GM12891 (cell line): Measurements from ENCODE around the gene OSBPL1A.

Experiments used
- DNase-seq: peaks from one replicate; pipeline ENCODE4 v3.0.0; 2011; ENCODE audit warnings: low spot score; ENCODE audit not compliant: insufficient read length
- FAIRE-seq: peaks from 2 replicates; lab custom pipeline; 2011; peaks lifted over from hg19 to GRCh38; lab: Jason Lieb, UNC
- PAX5 ChIP-seq: IDR thresholded peaks from 2 replicates; pipeline ENCODE4 v1.6.1; 2011; ENCODE audit warnings: low read length, moderate library complexity, mild to moderate bottlenecking; ENCODE audit not compliant: insufficient read depth, severe bottlenecking
- POLR2A ChIP-seq: IDR thresholded peaks from 2 replicates; pipeline ENCODE4 v1.6.1; 2011; ENCODE audit warnings: low read depth, low read length, control low read depth
- POLR2AphosphoS5 ChIP-seq: IDR thresholded peaks from 2 replicates; pipeline ENCODE4 v1.6.1; 2011; ENCODE audit warnings: low read depth, low read length, control low read depth
- POU2F2 ChIP-seq: IDR thresholded peaks from 2 replicates; pipeline ENCODE4 v1.6.1; 2011; ENCODE audit warnings: low read depth, mild to moderate bottlenecking, control low read depth, low read length, moderate library complexity
- SPI1 ChIP-seq: IDR thresholded peaks from 2 replicates; pipeline ENCODE4 v1.6.1; 2011; ENCODE audit warnings: low read depth, low read length, control low read depth
- TAF1 ChIP-seq: IDR thresholded peaks from 2 replicates; pipeline ENCODE4 v1.6.1; 2011; ENCODE audit warnings: low read depth, low read length, control low read depth

Gene OSBPL1A

DNA sequence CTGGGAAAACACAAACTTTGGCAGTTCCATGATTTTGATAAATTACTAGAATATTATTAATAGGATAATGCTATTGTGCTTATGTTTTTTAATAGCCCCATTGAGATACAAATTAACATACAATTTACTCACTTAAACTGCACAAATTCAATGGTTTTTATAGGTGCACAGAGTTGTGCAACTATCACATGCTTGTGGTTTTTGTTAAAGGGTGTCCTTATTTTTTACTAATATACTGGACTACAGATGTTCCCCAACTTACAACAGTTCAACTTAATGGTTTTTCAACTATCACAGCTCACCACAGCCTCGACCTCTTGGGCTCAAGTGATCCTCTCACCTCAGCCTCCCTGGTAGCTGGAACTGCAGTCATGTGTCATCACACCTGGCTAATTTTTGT, 76.6 kb downstream of the OSBPL1A start:
- DNase-seq (no peak), FAIRE-seq (no peak)
- TF ChIP-seq TAF1 (no peak), POLR2AphosphoS5 (no peak), PAX5 (no peak), SPI1 (no peak), POU2F2 (no peak), POLR2A (no peak)

DNA sequence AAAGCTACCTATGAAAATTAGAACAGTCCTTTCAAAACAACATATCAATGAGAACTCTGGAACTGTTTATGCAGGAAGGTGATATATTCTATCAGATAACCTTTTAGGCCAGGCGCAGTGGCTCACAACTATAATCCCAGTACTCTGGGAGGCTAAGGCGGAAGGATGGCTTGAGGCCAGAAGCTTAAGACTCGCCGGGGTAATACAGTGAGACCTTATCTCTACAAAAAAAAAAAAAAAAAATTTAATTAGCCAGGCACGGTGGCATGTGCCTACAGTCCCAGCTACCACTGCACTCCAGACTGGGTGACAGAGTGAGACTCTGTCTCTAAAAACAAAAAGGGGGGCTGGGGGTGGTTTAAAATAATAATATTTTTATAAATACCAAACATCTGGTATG, 77.9 kb downstream of the OSBPL1A start:
- FAIRE-seq = no peak
- no peak for DNase-seq

DNA sequence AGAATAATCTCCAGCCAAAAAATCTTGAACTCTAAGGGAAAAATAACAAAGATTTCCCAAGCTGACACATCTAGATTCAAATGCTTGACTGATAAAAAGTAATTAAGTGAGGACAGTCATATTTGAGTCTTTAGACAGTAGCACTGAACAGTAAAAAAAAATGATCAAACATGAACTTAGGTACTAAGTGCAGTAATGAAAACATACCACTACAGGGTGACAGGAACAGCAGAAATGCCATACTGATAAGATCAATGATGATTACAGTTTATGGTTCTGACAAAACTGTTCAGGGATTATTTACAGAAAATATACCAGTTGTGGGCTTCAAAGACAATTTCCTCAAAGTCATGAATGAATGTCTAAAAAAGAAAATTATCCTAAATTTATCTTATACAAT, 80.3 kb downstream of the OSBPL1A start:
- TF ChIP-seq TAF1 = no peak
- no peak for TF ChIP-seq POLR2A
- TF ChIP-seq POU2F2 = no peak
- no peak for TF ChIP-seq SPI1
- no peak for TF ChIP-seq POLR2AphosphoS5
- TF ChIP-seq PAX5 = no peak
- no peak for FAIRE-seq
- DNase-seq = no peak

More for the DNA sequence above, 77.9 kb downstream of the OSBPL1A start:
- no peak for TF ChIP-seq PAX5
- no peak for TF ChIP-seq POU2F2
- TF ChIP-seq POLR2AphosphoS5 = no peak
- no peak for TF ChIP-seq TAF1
- TF ChIP-seq SPI1 = no peak
- TF ChIP-seq POLR2A = no peak

DNA sequence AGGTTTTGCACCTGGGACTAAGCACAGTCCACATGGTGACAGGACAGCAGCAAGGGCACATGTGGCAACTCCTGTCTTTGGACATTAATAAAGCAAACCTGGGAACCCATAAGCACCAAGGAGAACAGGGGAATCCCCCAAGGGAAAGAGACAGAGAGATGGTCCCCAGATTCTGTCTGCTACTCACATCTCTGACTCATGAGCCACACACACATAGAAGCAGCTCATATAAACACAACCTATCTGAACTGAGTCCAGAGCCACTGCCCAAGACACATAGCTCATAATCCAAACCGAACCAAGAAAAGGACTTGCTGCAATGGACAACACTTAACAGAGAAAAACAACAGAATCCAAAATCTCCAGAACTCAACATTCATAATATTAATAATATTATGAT, 82.5 kb downstream of the OSBPL1A start:
- no peak for DNase-seq

DNA sequence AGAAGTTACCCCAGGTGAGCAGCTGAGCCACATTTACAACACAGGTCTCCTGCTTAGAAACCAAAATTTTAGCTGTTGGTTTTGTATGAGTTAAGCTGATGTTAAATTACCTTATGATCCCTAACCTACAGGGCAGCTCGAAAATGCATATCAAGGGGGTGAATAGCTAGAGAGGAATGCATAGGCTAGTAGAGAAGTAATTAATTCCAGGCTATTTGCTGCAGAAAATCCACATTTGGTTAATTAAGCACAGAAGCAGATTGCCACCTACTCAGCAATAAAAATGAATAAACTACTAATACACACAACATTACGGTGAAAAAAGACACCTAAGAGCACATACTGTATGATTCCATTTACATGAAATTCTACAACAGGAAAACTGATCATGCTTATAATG, 91.4 kb downstream of the OSBPL1A start:
- TF ChIP-seq SPI1 (no peak), POLR2AphosphoS5 (no peak), TAF1 (no peak), POLR2A (no peak), PAX5 (no peak), POU2F2 (no peak)
- FAIRE-seq (no peak), DNase-seq (no peak)

More for the DNA sequence above, 82.5 kb downstream of the OSBPL1A start:
- FAIRE-seq = no peak
- no peak for TF ChIP-seq POLR2A
- no peak for TF ChIP-seq POLR2AphosphoS5
- no peak for TF ChIP-seq TAF1

DNA sequence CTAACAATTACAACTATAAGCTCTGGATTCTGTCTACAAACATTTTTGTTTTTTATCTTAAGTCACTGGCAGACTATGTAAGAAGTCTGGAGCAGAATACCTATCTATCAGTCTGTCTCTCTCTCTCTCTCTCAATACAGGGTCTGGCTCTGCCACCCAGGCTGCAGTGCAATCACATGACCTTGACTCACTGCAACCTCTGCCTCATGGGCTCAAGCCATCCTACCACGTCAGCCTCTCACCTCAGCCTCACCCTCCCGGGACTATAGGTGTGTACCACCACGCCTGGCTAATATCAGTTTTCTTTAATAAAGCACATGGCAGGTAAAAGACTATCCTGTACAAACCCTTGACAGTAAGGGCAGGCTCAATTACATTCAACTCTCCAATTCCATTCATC, 96.9 kb downstream of the OSBPL1A start:
- TF ChIP-seq TAF1 = no peak
- no peak for TF ChIP-seq POLR2A
- no peak for TF ChIP-seq PAX5
- TF ChIP-seq SPI1 = no peak
- TF ChIP-seq POLR2AphosphoS5 = no peak
- no peak for TF ChIP-seq POU2F2
- FAIRE-seq = no peak
- no peak for DNase-seq

DNA sequence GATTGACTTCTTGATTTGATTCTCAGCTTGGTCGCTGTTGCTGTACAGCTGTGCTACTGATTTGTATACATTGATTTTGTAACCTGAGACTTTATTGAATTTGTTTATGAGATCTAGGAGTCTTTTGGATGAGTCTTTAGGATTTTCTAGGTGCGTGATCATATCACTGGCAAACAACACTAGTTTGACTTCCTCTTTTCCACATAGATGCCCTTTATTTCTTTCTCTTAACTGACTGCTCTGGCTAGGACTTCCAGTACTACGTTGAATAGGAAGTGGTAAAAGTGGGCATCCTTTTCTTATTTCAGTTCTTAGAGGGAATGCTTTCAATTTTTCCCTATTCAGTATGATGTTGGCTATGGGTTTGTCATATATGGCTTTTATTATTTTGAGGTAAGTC, 101.3 kb downstream of the OSBPL1A start:
- no peak for DNase-seq
- peak; percentile 11; the same call in 1 of the 2 replicates for TF ChIP-seq SPI1
- no peak for TF ChIP-seq PAX5
- FAIRE-seq = no peak

DNA sequence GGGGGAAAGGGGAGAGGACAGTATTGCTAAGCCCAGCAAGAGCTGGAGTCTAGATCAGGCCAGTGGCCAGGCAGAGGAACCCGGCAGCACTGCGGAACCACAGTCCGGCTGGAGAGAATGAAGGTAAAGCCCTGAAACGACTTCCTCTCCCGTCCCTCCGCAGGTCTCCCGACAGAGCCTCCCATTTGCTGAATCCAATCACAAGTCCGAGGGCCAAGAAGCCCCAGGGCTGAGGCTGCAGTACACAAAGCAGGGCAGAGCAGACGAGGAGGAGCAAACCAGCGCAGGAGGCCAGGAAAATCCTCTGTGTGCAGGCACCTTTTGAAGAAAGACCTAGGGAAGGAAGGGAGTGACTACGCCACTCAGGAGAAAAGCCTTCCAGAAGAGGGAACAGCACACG, 104.4 kb downstream of the OSBPL1A start:
- no peak for TF ChIP-seq POLR2A
- no peak for TF ChIP-seq PAX5
- TF ChIP-seq TAF1 = no peak
- TF ChIP-seq SPI1 = no peak
- TF ChIP-seq POLR2AphosphoS5 = no peak
- TF ChIP-seq POU2F2 = no peak
- no peak for DNase-seq
- FAIRE-seq = no peak

DNA sequence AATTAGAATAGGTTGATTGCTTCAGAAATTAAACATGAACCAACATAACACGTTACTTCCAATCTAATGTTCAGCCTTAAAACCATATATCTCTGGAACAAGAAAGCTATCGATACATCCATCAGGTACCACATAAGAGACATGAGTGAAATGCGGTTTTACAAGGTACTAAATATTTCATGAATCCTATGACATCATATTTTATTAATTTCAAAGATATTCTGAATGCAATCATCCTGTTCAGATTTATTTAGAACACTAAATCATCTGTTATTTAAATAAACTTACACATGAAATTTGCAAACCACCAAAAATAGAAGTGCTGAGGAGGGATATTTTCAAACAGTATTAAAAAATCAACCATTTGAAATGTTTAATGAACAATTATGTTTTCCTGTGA, 119.0 kb downstream of the OSBPL1A start:
- TF ChIP-seq POU2F2 (no peak), PAX5 (no peak), POLR2A (no peak), SPI1 (no peak), POLR2AphosphoS5 (no peak), TAF1 (no peak)
- DNase-seq = no peak
- no peak for FAIRE-seq

DNA sequence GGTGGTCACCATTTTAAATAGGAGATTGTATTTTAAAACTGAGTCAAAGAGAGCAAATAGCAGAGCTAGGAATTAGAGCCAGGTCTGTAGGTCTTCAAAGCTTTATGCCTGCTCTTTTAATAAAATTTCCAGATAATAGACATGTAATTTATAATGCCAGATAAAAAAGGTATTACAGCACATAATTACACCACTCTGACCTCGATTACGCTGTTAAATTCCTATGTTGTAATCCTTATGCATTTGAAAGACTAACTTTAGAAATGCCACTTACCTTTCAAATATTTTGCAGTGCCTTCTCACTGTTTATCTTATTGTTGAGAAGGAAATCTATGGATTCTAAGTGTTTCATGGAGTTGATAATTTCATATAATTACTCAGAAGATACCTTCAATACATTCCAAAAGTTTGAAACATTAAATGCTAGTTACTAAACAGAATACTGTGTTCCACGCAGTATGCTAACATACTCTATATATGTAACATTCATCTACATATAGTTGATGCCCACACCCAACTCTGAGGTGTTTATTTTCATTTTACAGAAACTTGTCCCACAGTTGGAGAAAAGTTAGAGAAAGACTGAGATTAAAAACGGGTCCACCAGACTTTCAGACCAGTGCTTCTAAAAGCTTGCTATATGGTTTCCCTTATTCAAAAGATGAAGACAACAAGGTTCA, 120.0 kb downstream of the OSBPL1A start:
- DNase-seq = no peak
- no peak for TF ChIP-seq POLR2AphosphoS5
- no peak for TF ChIP-seq POU2F2
- TF ChIP-seq SPI1 = no peak
- no peak for TF ChIP-seq TAF1
- TF ChIP-seq POLR2A = no peak
- no peak for TF ChIP-seq PAX5
- no peak for FAIRE-seq
